OCI-M1 (cell line): Measurements from ENCODE around the gene BCKDK.
"Not testable (repeated sequence)": the region's sequence is repeated elsewhere in the genome, so short reads cannot be mapped to it uniquely, and the experiment has no call there.

ENCODE experiments used
- DNase-seq: peaks from one replicate; lab custom pipeline; 2025; lab: John Stamatoyannopoulos, UW

Gene BCKDK

GRCh38 chr16:31120129-31120528 is 11.9 kb downstream of the BCKDK start:
- no peak for DNase-seq

- DNase-seq, result no peak
These were observed 17.7 kb downstream of the BCKDK start for GRCh38 chr16:31125844-31126243.

GRCh38 chr16:31127182-31127581 is 19.0 kb downstream of the BCKDK start:
- DNase-seq, result no peak

GRCh38 chr16:31128711-31129567 is 20.8 kb downstream of the BCKDK start:
- peak; percentile 98 for DNase-seq

GRCh38 chr16:31129568-31130335 is 21.6 kb downstream of the BCKDK start:
- no peak for DNase-seq

- no peak for DNase-seq
These were observed 22.2 kb downstream of the BCKDK start for GRCh38 chr16:31130336-31130891.

GRCh38 chr16:31130899-31131298 is 22.7 kb downstream of the BCKDK start:
- DNase-seq, result no peak

GRCh38 chr16:31131416-31131815 is 23.2 kb downstream of the BCKDK start:
- DNase-seq, result no peak

- no peak for DNase-seq
These were observed 23.7 kb downstream of the BCKDK start for GRCh38 chr16:31131841-31132271.

GRCh38 chr16:31132303-31132979 is 24.3 kb downstream of the BCKDK start:
- DNase-seq, result no peak

GRCh38 chr16:31133046-31133501 is 24.9 kb downstream of the BCKDK start:
- DNase-seq, result no peak

GRCh38 chr16:31134091-31134571 is 25.9 kb downstream of the BCKDK start:
- DNase-seq, result peak; percentile 62

GRCh38 chr16:31134625-31135534 is 26.7 kb downstream of the BCKDK start:
- DNase-seq, result no peak

GRCh38 chr16:31135535-31136286 is 27.5 kb downstream of the BCKDK start, which contains the start of gene PRSS8:
Gene PRSS8, minus strand, starts transcription at chr16:31135727. Its CDS starts 229 bp downstream, at chr16:31135498.
- peak; percentile 29 for DNase-seq

- no peak for DNase-seq
These were observed 28.1 kb downstream of the BCKDK start for GRCh38 chr16:31136287-31136662.

GRCh38 chr16:31136822-31137499 is 28.8 kb downstream of the BCKDK start:
- DNase-seq, result not testable (repeated sequence)

- no peak for DNase-seq
These were observed 30.7 kb downstream of the BCKDK start for GRCh38 chr16:31138621-31139578.

GRCh38 chr16:31141071-31141469 is 32.9 kb downstream of the BCKDK start:
- not testable (repeated sequence) for DNase-seq
